GM23248 (cell line): ENCODE measurements around the gene VAMP2. TPM values are rescaled to one million over a fixed set of nuclear protein-coding genes. Genes with fewer than 3 reads are reported as not detected.
A peak's percentile ranks its signal among the peaks of the same experiment; 100 is the strongest.

Experiments used
- DNase-seq: peaks from one replicate; pipeline ENCODE4 v3.0.0-alpha.2; 2015
- H2AFZ ChIP-seq: fragments of 200-600 bp; sonication (generic); 2 replicates; pipeline ENCODE4 v1.6.1; 2016; ENCODE audit warnings: antibody characterized with exemption
- H3F3A ChIP-seq: fragments of 200-600 bp; sonication (generic); 2 replicates; pipeline ENCODE4 v1.6.1; 2016; ENCODE audit warnings: mild to moderate bottlenecking, antibody characterized with exemption, mixed run types; ENCODE audit not compliant: insufficient read depth
- H3K27ac ChIP-seq: fragments of 200-600 bp; sonication (generic); 2 replicates; pipeline ENCODE4 v1.5.1; 2016; ENCODE audit warnings: mild to moderate bottlenecking
- H3K27me3 ChIP-seq: fragments of 200-600 bp; sonication (generic); replicated peaks from 2 replicates; pipeline ENCODE4 v1.6.1; 2016; ENCODE audit warnings: mild to moderate bottlenecking; ENCODE audit not compliant: insufficient read depth
- H3K36me3 ChIP-seq: fragments of 200-600 bp; sonication (generic); 2 replicates; pipeline ENCODE4 v1.6.1; 2016; ENCODE audit warnings: low read depth, mild to moderate bottlenecking
- H3K4me1 ChIP-seq: fragments of 200-600 bp; sonication (generic); 2 replicates; pipeline ENCODE4 v1.6.1; 2016; ENCODE audit warnings: mild to moderate bottlenecking; ENCODE audit not compliant: insufficient read depth
- H3K4me2 ChIP-seq: fragments of 200-600 bp; sonication (generic); one replicate; pipeline ENCODE4 v1.6.1; 2016; ENCODE audit warnings: mild to moderate bottlenecking; ENCODE audit not compliant: unreplicated experiment
- H3K4me3 ChIP-seq: fragments of 200-600 bp; sonication (generic); 2 replicates; pipeline ENCODE4 v1.5.1; 2016; ENCODE audit warnings: mild to moderate bottlenecking
- H3K79me2 ChIP-seq: fragments of 200-600 bp; sonication (generic); 2 replicates; pipeline ENCODE4 v1.6.1; 2016; ENCODE audit warnings: mild to moderate bottlenecking; ENCODE audit not compliant: insufficient read depth
- H3K9ac ChIP-seq: fragments of 200-600 bp; sonication (generic); 2 replicates; pipeline ENCODE4 v1.6.1; 2016; ENCODE audit warnings: mild to moderate bottlenecking
- H3K9me2 ChIP-seq: fragments of 200-600 bp; sonication (generic); 2 replicates; pipeline ENCODE4 v1.6.1; 2016; ENCODE audit warnings: mixed run types, mild to moderate bottlenecking, moderate library complexity; ENCODE audit not compliant: insufficient read depth
- H3K9me3 ChIP-seq: fragments of 200-600 bp; sonication (generic); one replicate; pipeline ENCODE4 v1.6.1; 2017; ENCODE audit warnings: low read depth
- H4K20me1 ChIP-seq: fragments of 200-600 bp; sonication (generic); 2 replicates; pipeline ENCODE4 v1.6.0; 2016; ENCODE audit not compliant: insufficient read depth
- EZH2 ChIP-seq: fragments of 200-600 bp; sonication (generic); IDR thresholded peaks from 2 replicates; pipeline ENCODE4 v1.6.1; 2018; ENCODE audit warnings: antibody characterized with exemption, mild to moderate bottlenecking; ENCODE audit not compliant: insufficient read depth, poor library complexity, severe bottlenecking
- EZH2phosphoT487 ChIP-seq: fragments of 200-600 bp; sonication (generic); IDR thresholded peaks from 2 replicates; pipeline ENCODE4 v1.6.1; 2018; ENCODE audit warnings: antibody characterized with exemption, moderate library complexity, mild to moderate bottlenecking, low read depth; ENCODE audit not compliant: insufficient read depth
- WGBS, 2 experiments: methylation state at CpG; one replicate each; pipeline ENCODE4 v1.1.6; 2015 to 2017; ENCODE audit warnings: low lambda C conversion rate in 2 of 2, low coverage in 1 of 2; ENCODE audit errors: missing lambda C conversion rate in 2 of 2; 5-methylcytosine and 5-hydroxymethylcytosine counted together
- in situ Hi-C: fragments of 300-500 bp; cut with MboI; formaldehyde crosslinking; loops from 2 replicates; pipeline ENCODE4 v1.15.0; 2020
- polyA plus RNA-seq: library from polyadenylated mRNA; unstranded; fragments of >200 nt; fragmentation: Nextera tagmentation; extraction: Ambion mirVana; gene quantifications from 2 replicates; pipeline ENCODE4 v1.2.1, GENCODE V29; 2016
- total RNA-seq: library from RNA; depleted of rRNA; stranded (reverse); fragments of >200 nt; shearing (Covaris generic); gene quantifications from 2 replicates; pipeline ENCODE4 v1.2.3, GENCODE V29; 2014

Gene VAMP2
- total and polyA plus RNA-seq, 2 experiments from 2014 or later, result 6.5 to 27.1 TPM

DNA sequence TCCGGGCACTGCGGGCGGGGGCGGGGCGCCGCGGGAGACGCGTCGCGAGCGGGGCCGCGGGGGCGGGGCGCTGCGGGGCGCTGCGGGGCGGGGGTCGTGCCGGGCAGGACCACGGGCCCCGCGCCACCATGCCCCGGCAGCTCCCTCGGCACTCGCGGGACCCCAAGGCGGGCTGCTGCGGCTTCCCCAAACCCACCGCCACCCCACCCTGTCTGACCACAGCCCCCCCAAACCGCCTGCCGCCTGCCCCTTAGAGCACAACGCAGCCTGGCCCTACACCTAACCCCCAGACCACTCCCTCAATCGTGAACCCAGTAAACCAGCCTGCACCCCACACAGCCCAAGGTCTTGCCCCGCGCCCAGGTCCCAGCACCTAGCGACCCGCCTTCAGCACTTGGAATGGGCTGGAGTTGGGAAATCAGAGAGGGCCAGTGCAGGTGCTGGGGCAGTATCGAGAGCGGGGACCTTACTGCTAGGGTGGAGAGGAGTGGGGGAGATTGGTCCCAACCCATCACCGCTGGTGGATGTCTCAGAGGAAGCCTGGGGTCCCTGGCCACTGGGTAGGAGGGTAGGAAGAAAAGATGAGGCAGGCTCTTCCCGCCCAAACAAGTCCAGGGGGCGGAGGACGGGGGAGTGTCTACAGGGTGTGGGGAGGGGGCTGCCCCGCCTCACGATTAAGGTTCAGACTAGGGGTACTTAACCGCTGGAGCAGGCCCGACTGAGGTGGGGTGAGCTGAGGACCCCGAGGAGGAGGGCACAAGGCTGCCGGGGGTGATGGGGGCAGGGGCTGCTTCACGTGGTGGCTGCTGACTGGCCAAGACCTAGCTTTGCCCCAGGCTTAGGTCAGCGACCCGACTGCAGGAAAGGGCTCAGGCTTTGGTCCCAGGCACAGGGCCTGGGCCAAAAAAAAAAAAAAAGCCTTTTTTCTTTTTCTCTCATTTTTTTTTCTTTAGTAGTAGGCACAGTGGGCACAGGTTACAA, 539 bp upstream of the VAMP2 start:
- TF ChIP-seq EZH2phosphoT487 (no peak), EZH2 (no peak)
- no peak for DNase-seq
- H3K36me3 ChIP-seq, result no peaks in the 10 kb centered on the region
- H3K4me2 ChIP-seq, result peak overlapping the region; percentile 76
- H3F3A ChIP-seq, result peaks cover 38% of the 10 kb centered on the region
- H3K9me3 ChIP-seq, result no peaks in the 10 kb centered on the region
- no peaks in the 10 kb centered on the region for H3K9me2 ChIP-seq
- no peaks in the 10 kb centered on the region for H3K27me3 ChIP-seq
- H4K20me1 ChIP-seq, result no peaks in the 10 kb centered on the region
- WGBS, 2 experiments, result 8 to 16% methylated on average over 17 to 53 of the region's 55 CpGs
- peak overlapping the region; percentile 73 for H3K4me3 ChIP-seq
- peak overlapping the region; percentile 100 for H3K9ac ChIP-seq
- peak overlapping the region; percentile 80 for H2AFZ ChIP-seq
- in situ Hi-C loops, result no loop called here
- H3K4me1 ChIP-seq, result peaks cover 35% of the 10 kb centered on the region
- H3K27ac ChIP-seq, result peak overlapping the region; percentile 82
- peaks cover 21% of the 10 kb centered on the region for H3K79me2 ChIP-seq

DNA sequence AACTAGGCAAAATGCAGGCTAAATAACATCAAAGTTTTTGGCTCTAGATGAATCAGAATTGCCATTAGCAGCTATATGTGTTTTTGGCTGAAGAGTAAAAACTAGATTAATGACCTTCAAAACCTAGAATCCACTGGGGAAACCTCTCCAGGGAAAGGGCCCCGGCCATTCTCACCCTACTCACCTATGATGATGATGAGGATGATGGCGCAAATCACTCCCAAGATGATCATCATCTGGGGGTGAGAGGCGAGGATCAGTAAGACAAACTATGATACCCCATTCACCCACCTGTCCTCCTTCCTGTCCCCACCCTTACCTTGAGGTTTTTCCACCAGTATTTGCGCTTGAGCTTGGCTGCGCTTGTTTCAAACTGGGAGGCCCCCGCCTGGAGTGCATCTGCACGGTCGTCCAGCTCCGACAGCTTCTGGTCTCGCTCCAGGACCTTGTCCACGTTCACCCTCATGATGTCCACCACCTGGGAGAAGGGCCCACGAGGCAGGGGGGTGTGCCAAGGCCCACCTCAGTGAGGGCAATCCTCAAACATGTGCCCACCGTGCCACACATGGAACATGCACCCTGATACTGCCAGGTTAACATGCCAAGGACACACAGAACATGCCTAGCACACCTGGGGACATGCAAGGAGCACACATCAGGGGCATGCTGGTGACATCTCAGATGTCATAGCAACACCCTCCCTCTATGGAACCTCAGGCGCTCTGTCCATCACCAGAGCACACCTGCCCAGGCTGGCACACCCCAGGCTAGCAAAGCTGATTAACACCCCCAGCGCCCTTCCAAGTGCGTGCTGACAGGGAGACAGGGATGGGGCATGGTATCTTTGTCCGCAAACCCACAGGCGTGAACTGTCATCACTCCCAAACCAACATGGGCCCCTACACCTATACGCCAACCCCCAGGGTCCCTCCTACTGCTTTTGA, 1.2 kb downstream of the VAMP2 start:
- peak overlapping the region; percentile 83 for H3K4me2 ChIP-seq
- H3K79me2 ChIP-seq, result peaks cover 21% of the 10 kb centered on the region
- 51 to 52% methylated on average over 19 of the region's 19 CpGs for WGBS, 2 experiments
- no peaks in the 10 kb centered on the region for H3K9me2 ChIP-seq
- H3K9ac ChIP-seq, result peak overlapping the region; percentile 100
- H3K36me3 ChIP-seq, result no peaks in the 10 kb centered on the region
- in situ Hi-C loops, result no loop called here
- peaks cover 39% of the 10 kb centered on the region for H3K4me1 ChIP-seq
- no peaks in the 10 kb centered on the region for H3K9me3 ChIP-seq
- peak overlapping the region; percentile 91 for H3K4me3 ChIP-seq
- H4K20me1 ChIP-seq, result no peaks in the 10 kb centered on the region
- no peak for DNase-seq
- H2AFZ ChIP-seq, result no peak overlapping the region
- H3K27ac ChIP-seq, result peak overlapping the region; percentile 73
- H3F3A ChIP-seq, result peaks cover 42% of the 10 kb centered on the region
- no peak for TF ChIP-seq EZH2phosphoT487
- TF ChIP-seq EZH2, result no peak
- H3K27me3 ChIP-seq, result no peaks in the 10 kb centered on the region

DNA sequence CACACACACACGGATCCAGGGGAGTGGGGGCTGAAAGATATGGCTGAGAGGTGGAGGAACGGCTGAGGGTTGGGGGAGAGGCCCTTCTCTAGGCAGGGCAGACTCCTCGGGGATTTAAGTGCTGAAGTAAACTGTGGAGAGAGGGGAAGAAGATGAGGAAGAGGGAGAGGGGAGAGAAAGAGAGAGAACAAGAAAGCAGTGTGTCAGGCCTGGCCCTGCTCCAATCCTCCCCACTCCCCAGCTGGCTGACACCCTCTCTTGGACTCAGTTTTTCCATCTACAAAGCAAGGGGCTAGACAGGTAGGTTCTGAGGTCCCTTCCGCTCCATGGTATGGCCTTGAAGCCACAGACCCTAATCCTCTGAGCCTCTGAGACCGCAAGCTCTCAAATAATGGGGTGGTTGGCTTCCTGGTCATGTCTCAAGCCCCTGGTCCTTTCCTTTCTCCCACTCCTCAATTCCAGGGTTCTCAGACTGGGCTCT, 2.0 kb downstream of the VAMP2 start:
- no peak for TF ChIP-seq EZH2
- no peak for TF ChIP-seq EZH2phosphoT487
- no peak overlapping the region for H2AFZ ChIP-seq
- peak overlapping the region; percentile 100 for H3K9ac ChIP-seq
- DNase-seq, result no peak
- H3K9me2 ChIP-seq, result no peaks in the 10 kb centered on the region
- H3K36me3 ChIP-seq, result no peaks in the 10 kb centered on the region
- no peaks in the 10 kb centered on the region for H4K20me1 ChIP-seq
- peaks cover 36% of the 10 kb centered on the region for H3K4me1 ChIP-seq
- no peaks in the 10 kb centered on the region for H3K9me3 ChIP-seq
- in situ Hi-C loops, result no loop called here
- WGBS, 2 experiments, result 60 to 69% methylated on average over 5 of the region's 5 CpGs
- no peak overlapping the region for H3K4me2 ChIP-seq
- peaks cover 22% of the 10 kb centered on the region for H3K79me2 ChIP-seq
- peaks cover 37% of the 10 kb centered on the region for H3F3A ChIP-seq
- 0 out of 2 replicates have a peak overlapping the region, but pooled peaks have one; percentile 91 for H3K4me3 ChIP-seq
- no peaks in the 10 kb centered on the region for H3K27me3 ChIP-seq
- H3K27ac ChIP-seq, result 0 out of 2 replicates have a peak overlapping the region, but pooled peaks have one; percentile 2

DNA sequence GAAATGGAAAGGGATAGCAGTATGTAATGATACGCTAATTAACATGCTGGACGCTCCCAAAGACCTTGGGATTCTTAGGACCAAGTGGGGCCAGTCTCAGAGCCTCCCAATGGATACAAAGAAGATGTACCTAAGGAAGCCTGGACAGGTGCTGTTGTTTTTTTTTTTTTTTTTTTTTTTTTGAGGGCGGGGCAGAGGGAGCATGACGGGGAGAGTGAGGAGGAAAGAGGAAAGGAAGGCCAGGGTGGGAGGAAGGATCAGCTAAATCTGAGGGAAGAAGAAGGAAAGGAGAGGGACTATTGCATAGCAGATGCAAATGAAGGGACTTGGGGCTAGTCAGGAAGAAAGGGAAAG, 2.5 kb downstream of the VAMP2 start:
- no peaks in the 10 kb centered on the region for H4K20me1 ChIP-seq
- peaks cover 42% of the 10 kb centered on the region for H3K4me1 ChIP-seq
- no peaks in the 10 kb centered on the region for H3K9me3 ChIP-seq
- no peak overlapping the region for H3K4me3 ChIP-seq
- no peak for DNase-seq
- H3K9me2 ChIP-seq, result no peaks in the 10 kb centered on the region
- no peaks in the 10 kb centered on the region for H3K27me3 ChIP-seq
- H3K27ac ChIP-seq, result no peak overlapping the region
- 68 to 78% methylated on average over 3 to 4 of the region's 4 CpGs for WGBS, 2 experiments
- in situ Hi-C loops, result no loop called here
- no peak overlapping the region for H2AFZ ChIP-seq
- no peak overlapping the region for H3K9ac ChIP-seq
- TF ChIP-seq EZH2phosphoT487 (no peak), EZH2 (no peak)
- peaks cover 37% of the 10 kb centered on the region for H3F3A ChIP-seq
- H3K36me3 ChIP-seq, result no peaks in the 10 kb centered on the region
- H3K79me2 ChIP-seq, result peaks cover 28% of the 10 kb centered on the region
- H3K4me2 ChIP-seq, result no peak overlapping the region
